HG03045 (cell line): Measurements from ENCODE around the gene GET3.
"Not testable (repeated sequence)": the region's sequence is repeated elsewhere in the genome, so short reads cannot be mapped to it uniquely, and the experiment has no call there.

Experiments
- ATAC-seq: cut with Tn5 transposase; IDR thresholded peaks from one replicate; pipeline ENCODE4 v1.9.1; 2021; ENCODE audit warnings: mild to moderate bottlenecking, moderate library complexity; ENCODE audit not compliant: unreplicated experiment

Gene GET3

DNA sequence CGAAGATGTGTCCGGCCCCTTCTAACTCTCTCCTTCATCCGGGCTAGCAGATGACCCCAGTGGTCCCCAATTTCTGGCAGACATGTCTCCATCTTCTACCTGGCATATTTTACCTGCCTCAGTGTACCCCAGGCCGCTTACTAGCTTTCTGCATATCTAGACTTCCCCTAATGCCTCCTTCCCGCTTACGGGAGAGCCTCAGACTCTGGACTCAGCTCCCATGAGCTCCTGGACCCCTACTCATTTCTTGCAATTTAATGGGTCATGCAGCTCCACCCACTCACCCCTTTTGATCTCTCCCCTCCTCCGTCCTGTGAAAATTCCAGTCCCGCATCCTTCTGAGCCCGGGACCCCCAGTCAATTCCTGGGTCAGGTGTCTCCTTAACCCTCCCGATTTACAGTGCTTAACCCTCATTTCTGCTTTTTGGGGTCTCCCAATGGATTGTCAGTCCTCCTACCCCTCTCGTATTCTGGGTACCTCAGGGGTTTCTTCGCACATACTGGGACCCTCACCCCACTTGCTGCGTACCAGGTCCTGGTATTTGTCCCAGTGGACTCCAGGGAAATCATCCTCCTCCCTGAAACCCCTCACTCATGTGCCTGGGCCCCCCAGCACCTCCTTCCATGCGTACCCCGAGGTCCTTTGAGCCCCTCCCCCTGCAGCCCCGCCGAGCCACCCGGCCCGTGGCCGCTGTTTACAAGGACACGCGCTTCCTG is 53.5 kb downstream of the GET3 start:
- ATAC-seq, result no peak

DNA sequence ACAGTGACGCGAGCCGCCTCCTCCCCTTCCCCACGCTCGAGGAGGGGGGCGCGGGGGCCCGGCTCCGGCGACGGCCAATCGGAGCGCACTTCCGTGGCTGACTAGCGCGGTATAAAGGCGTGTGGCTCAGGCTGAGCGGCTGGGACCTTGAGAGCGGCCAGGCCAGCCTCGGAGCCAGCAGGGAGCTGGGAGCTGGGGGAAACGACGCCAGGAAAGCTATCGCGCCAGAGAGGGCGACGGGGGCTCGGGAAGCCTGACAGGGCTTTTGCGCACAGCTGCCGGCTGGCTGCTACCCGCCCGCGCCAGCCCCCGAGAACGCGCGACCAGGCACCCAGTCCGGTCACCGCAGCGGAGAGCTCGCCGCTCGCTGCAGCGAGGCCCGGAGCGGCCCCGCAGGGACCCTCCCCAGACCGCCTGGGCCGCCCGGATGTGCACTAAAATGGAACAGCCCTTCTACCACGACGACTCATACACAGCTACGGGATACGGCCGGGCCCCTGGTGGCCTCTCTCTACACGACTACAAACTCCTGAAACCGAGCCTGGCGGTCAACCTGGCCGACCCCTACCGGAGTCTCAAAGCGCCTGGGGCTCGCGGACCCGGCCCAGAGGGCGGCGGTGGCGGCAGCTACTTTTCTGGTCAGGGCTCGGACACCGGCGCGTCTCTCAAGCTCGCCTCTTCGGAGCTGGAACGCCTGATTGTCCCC is 54.2 kb downstream of the GET3 start, which contains the start of gene JUNB:
TSS of gene JUNB (plus strand) at position 142 of the 706 bp plus-strand sequence. CDS start at position 428, 286 bp downstream.
- ATAC-seq, result peak; percentile 25

DNA sequence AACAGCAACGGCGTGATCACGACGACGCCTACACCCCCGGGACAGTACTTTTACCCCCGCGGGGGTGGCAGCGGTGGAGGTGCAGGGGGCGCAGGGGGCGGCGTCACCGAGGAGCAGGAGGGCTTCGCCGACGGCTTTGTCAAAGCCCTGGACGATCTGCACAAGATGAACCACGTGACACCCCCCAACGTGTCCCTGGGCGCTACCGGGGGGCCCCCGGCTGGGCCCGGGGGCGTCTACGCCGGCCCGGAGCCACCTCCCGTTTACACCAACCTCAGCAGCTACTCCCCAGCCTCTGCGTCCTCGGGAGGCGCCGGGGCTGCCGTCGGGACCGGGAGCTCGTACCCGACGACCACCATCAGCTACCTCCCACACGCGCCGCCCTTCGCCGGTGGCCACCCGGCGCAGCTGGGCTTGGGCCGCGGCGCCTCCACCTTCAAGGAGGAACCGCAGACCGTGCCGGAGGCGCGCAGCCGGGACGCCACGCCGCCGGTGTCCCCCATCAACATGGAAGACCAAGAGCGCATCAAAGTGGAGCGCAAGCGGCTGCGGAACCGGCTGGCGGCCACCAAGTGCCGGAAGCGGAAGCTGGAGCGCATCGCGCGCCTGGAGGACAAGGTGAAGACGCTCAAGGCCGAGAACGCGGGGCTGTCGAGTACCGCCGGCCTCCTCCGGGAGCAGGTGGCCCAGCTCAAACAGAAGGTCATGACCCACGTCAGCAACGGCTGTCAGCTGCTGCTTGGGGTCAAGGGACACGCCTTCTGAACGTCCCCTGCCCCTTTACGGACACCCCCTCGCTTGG is 55.0 kb downstream of the GET3 start:
- no peak for ATAC-seq

DNA sequence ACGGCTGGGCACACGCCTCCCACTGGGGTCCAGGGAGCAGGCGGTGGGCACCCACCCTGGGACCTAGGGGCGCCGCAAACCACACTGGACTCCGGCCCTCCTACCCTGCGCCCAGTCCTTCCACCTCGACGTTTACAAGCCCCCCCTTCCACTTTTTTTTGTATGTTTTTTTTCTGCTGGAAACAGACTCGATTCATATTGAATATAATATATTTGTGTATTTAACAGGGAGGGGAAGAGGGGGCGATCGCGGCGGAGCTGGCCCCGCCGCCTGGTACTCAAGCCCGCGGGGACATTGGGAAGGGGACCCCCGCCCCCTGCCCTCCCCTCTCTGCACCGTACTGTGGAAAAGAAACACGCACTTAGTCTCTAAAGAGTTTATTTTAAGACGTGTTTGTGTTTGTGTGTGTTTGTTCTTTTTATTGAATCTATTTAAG is 55.6 kb downstream of the GET3 start:
- ATAC-seq, result no peak

DNA sequence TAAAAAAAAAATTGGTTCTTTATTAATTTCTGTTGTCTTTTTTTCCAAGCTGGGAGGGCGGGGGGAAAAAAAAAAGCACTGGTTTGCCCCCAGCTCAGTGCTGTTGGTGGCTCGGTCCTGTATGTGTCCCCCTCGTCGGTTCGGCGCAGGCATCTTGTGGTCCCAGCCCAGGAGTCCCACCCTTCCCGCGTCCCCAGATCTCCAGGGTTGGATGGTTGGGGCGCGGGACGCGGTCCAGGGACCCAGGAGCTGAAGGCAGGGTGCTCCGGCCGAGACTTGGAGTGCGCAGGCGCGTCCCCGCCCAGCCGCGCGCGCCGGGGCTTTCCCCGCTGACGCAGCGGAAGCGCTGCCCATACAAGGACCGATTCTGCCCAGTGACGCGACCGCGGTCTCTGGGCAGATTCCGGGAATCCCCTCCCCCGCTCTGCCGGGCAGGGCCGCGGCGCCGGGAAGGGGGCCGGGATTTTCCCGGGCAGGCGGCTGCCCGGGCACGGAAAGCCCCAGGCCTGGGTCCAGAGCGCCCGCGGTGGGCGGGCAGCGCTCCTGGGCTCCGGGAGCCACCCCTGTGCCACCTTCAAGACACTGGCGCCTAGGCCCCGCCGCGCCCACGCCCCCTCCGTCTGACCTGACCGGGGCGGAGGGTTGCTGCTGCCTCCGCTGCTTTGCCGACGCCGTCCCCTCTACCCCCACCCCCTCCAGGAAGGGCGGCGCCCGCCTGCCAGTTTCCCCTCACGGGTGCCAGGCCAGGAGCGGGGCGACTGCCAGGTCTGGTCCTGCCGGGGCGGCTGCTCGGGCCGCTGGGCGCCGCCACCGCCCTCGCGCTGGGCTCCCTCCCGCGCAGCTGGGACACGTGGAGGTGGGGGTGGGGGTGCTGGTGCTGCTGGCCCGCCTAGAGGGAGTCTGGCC is 56.2 kb downstream of the GET3 start:
- ATAC-seq, result peak; percentile 36

DNA sequence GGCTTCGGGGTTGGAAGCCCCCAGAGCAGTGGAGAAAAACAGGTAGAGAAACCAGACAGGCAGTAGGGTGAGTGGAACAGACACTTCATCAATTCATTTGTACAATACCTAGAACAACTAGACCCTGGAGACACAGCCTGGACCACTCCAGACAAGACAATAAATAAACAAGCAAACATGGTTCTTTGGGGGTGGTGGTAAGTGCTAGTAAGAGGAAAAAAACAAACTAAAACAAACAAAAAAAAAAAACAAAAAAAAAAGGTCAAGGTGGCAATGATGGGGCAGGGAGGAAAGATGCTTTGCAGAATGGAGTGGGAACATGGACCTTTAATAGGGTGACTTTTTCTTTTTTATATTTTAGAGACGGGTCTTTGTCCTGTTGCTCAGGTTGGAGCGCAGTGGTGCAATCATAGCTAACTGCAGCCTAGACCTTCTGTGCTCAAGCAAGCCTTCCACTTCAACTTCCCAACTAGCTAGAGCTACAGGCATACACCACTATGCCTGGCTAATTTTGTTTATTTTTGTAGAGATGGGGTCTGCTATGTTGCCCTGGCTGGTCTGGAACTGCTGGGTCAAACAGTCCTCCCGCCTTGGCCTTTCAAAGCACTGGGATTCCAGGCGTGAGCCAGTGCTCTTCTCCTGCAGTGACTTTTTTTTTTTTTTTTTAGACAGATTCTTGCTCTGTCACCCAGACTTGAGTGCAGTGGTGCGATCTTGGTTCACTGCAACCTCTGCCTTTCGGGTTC is 57.1 kb downstream of the GET3 start:
- no peak for ATAC-seq

DNA sequence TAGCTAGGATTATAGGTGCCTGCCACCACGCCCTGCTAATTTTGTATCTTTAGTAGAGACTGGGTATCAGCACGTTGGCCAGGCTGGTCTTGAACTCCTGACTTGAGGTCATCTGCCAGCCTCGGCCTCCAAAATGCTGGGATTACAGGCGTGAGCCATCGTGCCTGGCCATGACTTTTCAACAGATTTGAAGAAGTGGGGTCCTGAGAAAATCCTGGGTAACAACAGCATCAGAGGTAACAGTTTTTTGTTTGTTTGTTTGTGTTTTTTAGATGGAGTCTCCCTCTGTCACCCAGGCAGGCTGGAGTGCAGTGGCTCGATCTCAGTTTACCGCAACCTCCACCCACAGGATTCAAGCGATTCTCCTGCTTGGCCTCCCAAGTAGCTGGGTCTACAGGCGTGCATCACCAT is 57.7 kb downstream of the GET3 start:
- ATAC-seq, result no peak

DNA sequence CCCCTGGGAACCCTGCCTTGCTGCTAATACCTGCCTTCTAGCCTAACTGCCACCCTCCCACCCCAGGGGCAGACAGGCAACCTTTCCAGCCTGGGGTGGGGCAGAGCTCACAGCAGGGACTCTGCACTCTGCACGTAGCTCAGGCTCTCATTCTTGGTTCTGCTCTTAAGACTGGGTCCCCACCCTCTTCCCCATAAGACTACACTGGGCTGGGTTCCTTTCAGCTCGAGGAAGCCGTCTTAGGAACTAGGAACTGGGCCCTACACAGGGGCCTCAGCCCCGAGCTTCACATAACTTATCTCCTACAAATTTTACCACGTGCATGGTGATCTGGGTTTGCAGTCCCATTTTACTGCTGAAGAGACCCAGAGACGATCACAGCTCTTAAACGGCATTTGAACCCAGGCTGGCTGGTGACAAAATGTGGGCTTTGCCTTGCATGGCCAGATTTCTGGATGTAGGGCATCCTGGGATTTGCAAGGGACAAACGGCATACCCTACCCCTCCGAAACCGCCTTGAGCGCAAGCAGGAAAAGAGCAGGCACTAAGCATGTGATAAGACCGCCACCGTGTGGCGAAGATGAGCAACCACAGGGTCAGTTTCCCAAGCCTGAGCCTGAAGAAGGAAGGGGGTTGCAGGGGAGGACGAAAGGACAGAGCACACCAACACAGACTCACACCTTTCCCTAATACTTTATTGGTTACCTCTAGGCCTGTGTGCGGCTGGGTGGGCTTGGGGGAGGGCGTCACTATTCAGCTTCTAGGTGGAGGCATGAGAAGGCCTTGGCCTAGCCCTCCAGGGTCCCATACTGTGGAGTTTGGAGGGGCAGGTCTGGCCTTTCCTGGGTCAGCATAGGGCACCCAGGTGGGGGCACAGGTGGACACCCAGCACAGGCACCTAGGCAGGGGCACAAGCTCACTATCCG is 59.1 kb downstream of the GET3 start:
- no peak for ATAC-seq

DNA sequence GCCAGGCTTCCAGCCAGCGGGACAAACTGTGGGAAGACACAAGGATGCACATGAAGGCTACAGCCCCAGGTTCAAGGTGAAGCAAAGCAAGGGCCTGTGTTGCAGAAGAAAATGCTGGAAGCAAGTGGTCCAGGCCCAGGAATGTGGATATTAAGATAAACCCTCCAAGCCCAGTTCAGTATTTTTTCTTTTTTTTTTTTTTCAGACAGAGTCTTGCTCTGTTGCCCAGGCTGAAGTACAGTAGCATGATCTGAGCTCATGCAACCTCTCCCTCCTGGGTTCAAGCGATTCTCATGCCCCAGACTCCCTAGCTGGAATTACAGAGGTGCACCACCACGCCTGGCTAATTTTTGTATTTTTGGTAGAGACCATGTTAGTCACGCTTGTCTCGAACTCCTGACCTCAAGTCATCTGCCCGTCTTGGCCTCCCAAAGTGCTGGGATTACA is 59.9 kb downstream of the GET3 start:
- ATAC-seq, result no peak

DNA sequence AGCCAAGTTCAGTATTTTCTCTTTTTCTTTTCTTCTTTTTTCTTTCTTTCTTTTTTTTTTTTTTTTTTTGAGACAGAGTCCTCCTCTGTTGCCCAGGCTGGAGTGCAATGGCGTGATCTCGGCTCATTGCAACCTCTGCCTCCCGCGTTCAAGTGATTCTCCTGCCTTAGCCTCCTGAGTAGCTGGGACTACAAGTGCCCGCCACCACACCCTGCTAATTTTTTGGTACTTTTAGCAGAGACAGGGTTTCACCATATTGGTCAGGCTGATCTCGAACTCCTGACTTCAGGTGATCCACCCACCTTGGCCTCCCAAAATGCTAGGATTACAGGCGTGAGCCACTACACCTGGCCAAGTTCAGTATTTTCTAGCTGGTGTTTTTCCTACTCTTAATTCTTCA is 60.3 kb downstream of the GET3 start:
- ATAC-seq, result not testable (repeated sequence)
